ENCODE measurements around the gene FUT2. TPM values are rescaled to one million over a fixed set of nuclear protein-coding genes. Genes with fewer than 3 reads are reported as not detected.
A peak's percentile ranks its signal among the peaks of the same experiment; 100 is the strongest.
"Not testable (repeated sequence)": the region's sequence is repeated elsewhere in the genome, so short reads cannot be mapped to it uniquely, and the experiment has no call there.

Gene FUT2
- total RNA-seq, 2 donors from 2014 or later: not detected

DNA sequence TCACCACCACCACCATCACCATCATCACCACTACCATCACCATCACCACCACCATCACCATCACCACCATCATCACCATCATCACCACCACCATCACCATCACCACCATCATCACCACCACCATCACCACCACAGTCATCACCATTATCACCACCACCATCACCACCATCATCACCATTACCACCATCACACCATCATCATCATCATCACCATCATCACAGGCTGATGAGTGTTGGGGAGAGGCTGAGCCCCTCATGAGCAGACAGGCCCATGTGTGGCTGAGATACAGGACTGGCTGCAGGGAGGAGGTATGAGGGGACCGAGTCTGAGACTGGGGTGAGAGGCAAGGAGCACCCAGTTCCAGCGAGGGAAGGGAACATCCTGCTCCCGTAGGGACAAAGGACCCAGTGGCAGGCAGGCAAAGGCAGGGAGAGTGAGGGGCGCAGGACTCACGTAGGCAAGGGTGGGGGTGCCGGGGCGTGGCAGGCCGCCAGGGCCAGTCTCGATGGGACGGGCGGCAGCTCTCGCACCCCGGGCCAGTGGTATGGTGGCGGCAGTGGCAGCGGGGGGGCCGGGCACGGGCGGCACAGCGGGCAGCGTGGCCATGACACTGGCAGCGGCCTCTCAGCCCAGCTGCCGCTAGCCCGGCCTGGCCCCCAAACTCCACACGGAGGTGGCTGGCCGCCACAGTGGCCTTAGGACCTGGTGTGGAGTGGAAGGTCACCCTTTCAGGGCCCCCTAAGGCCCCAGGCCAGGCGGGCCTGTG lies 25.7 kb upstream of the FUT2 start:
- intact Hi-C loops (cut with DNase I): loop anchor here (10.0 kb wide), 2 partner anchors 65 to 165 kb away; partner anchors contain the start of gene HSD17B14 (in 1 of the 2)
- ATAC-seq: no peak
- no peak for DNase-seq

DNA sequence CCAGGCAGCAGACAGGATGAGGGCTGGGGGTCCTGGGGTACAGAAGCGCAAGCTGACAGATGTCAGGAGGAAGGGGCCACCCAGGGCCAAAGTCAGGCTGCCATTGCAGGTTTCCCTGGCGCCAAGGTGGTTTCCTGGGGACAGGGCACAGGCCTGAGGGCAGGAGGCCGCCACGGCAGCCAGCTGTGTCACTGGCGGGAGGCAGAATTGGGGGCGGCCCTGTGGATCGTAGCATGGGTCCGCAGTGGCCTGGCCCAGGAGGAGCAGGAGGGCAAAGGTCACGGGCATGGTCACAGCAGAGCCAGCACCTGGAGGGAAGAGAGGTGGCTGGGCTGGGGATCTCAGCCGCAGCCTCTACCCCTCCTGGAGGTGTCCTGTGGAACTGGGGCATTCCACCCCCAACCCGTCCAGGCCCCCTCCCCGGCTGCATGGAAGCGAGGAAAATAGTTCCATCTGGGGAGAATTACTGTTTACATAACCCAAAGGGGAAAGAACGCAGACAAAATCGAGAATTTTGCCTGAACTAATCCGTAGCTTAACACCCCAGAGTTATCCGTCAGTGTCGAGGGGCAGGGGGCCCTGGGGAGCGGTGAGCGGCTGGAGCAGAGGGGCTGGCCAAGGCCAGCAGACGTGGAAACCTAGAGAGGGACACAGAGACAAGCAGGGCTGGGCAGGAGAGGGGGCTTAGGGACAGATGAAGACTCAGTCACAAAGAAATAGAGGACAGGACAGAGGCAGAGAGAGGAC lies 24.9 kb upstream of the FUT2 start:
- ATAC-seq (no peak), DNase-seq (no peak)
- intact Hi-C loops (cut with DNase I): loop anchor here (10.0 kb wide), 2 partner anchors 64 to 164 kb away; partner anchors contain the start of gene HSD17B14 (in 1 of the 2)

- DNase-seq: no peak
- intact Hi-C loops (cut with DNase I): loop anchor here (10.0 kb wide), 2 partner anchors 63 to 163 kb away; partner anchors contain the start of gene HSD17B14 (in 1 of the 2)
- no peak for ATAC-seq
Measured at GRCh38 chr19:48671446-48671995, 24.2 kb upstream of the FUT2 start.

DNA sequence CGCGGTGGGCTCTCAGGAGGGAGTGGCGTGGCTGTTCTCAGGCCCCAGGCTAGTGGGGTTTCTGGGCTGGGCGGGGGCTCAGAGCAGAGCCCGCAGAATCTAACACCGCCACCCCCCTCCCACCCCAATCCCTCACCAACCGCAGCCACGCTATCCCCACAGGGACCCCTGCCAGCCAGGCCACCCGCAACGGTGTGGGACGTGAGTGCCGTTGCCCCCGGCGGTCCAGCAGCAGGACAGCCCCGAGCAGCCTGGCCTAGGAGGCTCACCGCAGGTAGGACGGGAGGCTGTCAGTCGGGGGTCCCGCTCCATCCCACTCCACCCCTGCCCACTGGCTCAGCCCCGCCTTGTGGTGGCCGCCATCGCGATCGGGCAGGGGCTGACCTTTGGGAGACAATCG lies 22.8 kb upstream of the FUT2 start, which contains the start of gene NTN5:
TSS of gene NTN5 (minus strand) at position 24 of the 400 bp plus-strand sequence. CDS start 2,031 bp downstream, outside the sequence.
- intact Hi-C loops (cut with DNase I): loop anchor here (10.0 kb wide), 2 partner anchors 62 to 162 kb away; partner anchors contain the start of gene HSD17B14 (in 1 of the 2)
- ATAC-seq (no peak), DNase-seq (no peak)

- ATAC-seq (no peak), DNase-seq (no peak)
- intact Hi-C loops (cut with DNase I): loop anchor here (10.0 kb wide), 2 partner anchors 61 to 161 kb away; partner anchors contain the start of gene HSD17B14 (in 1 of the 2)
Measured at GRCh38 chr19:48673436-48674100, 22.2 kb upstream of the FUT2 start.

DNA sequence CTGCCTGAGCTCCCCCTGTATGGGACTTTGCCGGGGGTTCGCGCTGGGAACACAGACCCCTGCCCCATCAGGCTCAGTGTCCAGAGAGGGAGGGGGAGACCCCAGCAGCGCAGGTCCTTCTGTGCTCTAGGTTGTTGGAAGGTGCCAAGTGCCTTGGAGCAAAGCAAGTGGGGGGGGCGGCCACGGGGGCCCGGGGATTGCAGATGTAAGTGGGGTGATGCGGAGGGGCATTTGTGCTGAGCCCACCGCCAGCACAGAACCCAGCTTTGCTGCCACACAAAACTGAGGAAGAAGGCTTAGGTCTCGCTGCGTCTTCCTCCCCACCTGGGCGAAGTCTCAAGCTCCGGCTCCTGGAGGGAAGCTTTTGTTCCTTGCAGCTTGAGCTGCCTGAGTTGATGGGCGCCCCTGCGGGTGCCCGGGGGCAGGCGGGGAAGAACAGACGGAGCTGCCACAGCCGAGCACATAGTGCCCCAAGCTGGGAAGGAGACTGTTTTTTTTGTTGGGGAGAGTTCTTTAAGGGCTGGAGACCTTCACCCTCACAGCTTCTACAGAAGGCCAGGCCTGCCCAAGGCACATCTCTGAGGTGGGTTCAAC lies 21.5 kb upstream of the FUT2 start:
- DNase-seq (no peak), ATAC-seq (no peak)
- intact Hi-C loops (cut with DNase I): loop anchor here (10.0 kb wide), 2 partner anchors 60 to 160 kb away; partner anchors contain the start of gene HSD17B14 (in 1 of the 2)

DNA sequence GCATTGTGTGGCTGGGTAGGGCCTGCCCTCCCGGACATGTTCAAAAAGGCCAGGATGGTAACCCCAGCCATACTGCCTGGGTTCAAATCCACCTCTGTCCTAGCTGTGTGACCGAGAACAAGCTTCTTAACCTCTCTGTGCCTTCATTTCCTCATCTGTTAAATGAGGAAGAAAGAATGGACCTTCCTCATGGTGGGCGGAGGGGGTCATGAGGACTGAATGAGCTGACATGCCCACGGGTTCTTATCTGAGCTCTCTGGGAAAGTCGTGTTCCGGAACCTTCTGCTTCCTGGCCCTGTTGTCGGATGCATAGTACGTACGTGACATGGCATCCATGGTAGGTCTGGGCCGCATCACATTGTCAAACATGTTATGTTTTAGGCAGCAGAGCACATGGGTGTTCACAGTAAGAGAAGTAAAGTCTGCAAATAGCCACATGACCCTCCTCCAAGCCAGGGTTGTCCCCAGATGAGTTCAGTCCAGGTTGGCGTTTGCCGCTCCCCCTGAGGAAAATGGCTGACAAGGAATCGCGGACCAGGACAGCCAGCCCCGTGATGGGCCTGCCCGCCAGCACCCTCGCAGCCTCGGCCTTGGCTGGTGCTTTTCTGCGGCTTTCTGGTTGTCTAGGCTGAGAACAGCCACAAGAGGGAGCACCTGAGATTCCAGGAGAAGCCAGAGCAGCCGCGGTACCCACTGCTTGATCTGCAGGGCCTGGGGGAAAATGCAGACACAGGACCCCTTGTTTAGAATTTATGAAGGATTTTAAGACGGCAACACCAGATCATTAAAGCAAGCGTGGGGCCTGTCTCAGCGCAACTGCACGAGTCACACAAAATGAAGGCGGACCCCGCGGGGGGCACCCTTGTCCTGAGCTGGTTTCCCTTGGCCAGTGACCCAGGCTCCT lies 20.6 kb upstream of the FUT2 start:
- DNase-seq (peak; percentile 86), ATAC-seq (peak; percentile 82 to 84)
- intact Hi-C loops (cut with DNase I): loop anchor here (10.0 kb wide), 2 partner anchors 60 to 160 kb away; partner anchors contain the start of gene HSD17B14 (in 1 of the 2)

GRCh38 chr19:48676487-48676886 lies 19.3 kb upstream of the FUT2 start:
- ATAC-seq (no peak), DNase-seq (no peak)
- intact Hi-C loops (cut with DNase I): loop anchor here (10.0 kb wide), 2 partner anchors 58 to 158 kb away; partner anchors contain the start of gene HSD17B14 (in 1 of the 2)

DNA sequence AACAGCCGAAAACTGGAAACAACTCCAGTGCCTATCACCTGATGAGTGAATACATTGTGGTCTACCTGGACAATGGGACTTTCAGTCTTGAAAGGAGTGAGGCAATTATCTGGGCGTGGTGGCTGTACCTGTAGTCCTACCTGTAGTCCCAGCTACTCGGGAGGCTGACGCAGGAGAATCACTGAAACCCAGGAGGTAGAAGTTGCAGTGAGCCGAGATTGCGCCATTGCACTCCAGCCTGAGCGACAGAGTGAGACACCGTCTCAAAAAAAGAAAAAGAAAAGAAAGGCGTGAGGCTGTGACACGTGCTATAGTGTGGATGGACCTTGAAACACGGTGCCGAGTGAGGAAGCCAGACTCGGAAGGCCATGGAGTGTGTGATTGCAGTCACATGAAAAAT lies 18.9 kb upstream of the FUT2 start:
- intact Hi-C loops (cut with DNase I): loop anchor here (10.0 kb wide), 2 partner anchors 58 to 158 kb away; partner anchors contain the start of gene HSD17B14 (in 1 of the 2)
- ATAC-seq (no peak), DNase-seq (no peak)

DNA sequence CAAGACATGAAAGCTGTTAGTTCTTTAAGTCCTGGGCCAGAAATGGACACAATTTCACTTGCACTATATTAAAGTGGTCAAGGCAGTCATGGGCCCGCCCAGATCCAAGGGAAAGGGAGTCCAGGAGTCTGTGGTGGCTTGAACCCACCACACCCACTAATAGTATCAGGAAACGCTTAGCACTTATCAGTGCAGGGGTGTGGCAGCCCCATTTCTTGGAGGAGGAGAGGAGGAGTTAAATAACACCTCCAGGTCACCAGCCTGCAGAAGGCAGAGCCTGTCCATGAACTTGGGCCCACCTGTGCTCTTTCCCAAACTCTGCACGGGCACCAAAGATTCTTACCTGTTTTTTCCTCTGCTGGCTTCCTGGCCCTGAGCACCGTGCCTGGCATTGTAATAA lies 17.6 kb upstream of the FUT2 start:
- intact Hi-C loops (cut with DNase I): loop anchor here (10.0 kb wide), 2 partner anchors 57 to 157 kb away; partner anchors contain the start of gene HSD17B14 (in 1 of the 2)
- ATAC-seq (no peak), DNase-seq (no peak)

GRCh38 chr19:48680006-48680405 lies 15.8 kb upstream of the FUT2 start:
- ATAC-seq; intact Hi-C loops (cut with DNase I); DNase-seq: not testable (repeated sequence)

GRCh38 chr19:48680436-48681126 lies 15.2 kb upstream of the FUT2 start:
- intact Hi-C loops (cut with DNase I): no loop called here
- ATAC-seq: no peak
- DNase-seq: no peak

- no peak for ATAC-seq
- intact Hi-C loops (cut with DNase I): no loop called here
- no peak for DNase-seq
Measured at GRCh38 chr19:48681127-48681470, 14.7 kb upstream of the FUT2 start.

DNA sequence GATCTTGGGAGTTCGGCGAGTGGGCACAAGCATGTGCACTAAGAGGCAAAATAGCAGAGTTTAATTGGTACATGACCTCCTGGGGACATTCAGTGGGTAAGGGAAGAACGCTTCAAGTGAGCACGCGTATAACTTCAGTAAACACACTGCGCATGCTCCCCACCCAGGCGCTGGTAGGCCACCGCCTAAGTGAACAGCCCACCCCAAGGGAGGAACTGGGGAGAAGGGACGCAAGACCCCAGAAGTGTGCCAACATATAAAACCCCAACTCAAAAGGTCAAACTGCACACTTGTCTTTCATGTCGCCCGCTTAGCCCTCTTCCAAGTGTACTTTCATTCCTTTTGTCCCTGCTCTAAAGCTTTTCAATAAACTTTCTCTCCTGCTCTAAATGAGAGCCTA lies 12.4 kb upstream of the FUT2 start:
- ATAC-seq: peak in 1 of 2 donors; percentile 77
- intact Hi-C loops (cut with DNase I): no loop called here

DNA sequence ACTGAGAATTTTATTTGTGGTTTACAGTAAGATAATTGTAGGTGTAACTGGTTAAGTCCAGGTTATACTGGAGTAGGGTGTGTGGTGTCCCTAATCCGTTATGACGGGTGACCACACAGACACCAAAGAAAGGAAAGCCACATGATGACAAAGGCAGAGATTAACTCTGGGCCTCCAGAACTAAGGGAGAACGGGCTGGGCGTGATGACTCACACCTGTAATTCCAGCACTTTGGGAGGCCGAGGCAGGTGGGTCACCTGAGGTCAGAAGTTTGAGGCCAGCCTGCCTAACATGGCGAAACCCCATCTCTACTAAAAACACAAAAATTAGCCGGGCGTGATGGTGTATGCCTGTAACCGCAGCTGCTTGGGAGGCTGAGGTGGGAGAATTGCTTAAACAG lies 10.2 kb upstream of the FUT2 start:
- intact Hi-C loops (cut with DNase I): no loop called here
- no peak for ATAC-seq
- DNase-seq: no peak

More for the DNA sequence above, 12.4 kb upstream of the FUT2 start:
- peak; percentile 73 for DNase-seq

DNA sequence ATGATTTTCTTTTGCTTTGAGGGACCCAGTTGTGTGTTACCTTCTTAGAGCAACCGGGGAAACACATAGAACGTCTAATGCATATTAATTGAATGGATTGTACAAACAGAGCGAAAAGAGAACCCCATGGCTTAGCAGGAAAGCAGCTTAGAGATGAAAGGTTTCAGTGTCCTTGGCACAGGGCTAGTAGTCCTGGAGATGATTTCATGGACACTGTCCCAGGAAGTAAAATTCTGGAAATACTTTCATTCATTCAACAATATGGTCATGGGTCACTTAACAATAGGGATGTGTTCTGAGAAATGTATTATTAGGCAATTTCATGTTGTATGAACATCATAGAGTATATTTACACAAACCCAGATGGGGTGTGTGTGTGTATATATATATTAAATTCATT lies 9.7 kb upstream of the FUT2 start:
- ATAC-seq: no peak
- intact Hi-C loops (cut with DNase I): no loop called here
- no peak for DNase-seq

DNA sequence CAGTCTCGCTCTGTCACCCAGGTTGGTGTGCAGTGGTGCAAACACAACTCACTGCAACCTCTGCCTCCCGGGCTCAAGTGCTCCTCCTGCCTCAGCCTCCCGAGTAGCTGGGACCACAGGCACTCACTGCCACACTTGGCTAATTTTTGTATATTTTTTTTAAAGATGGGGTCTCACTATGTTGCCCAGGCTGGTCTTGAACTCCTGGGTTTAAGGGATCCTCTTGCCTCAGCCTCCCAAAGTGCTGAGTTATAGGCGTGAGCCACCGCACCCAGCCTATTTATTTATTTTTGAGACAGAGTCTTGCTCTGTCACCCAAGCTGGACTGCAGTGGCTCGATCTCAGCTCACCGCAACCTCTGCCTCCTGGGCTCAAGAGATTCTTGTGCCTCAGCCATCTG lies 9.1 kb upstream of the FUT2 start:
- intact Hi-C loops (cut with DNase I); DNase-seq; ATAC-seq: not testable (repeated sequence)
